Liver (tissue), 9 donors: ENCODE data around the gene P2RY14. TPM values are rescaled to one million over a fixed set of nuclear protein-coding genes. Genes with fewer than 3 reads are reported as not detected.

ENCODE experiments used
- DNase-seq: peaks from one replicate; pipeline ENCODE4 v3.0.0-alpha.2; 2017; ENCODE audit warnings: low spot score
- H3K27ac ChIP-seq, 2 donors: one replicate each; pipeline ENCODE4 v1.7.0; 2013; ENCODE audit warnings: inconsistent platforms in 2 of 2, low read length in 2 of 2, control low read depth in 1 of 2, low read depth in 1 of 2, mild to moderate bottlenecking in 1 of 2
- H3K27me3 ChIP-seq, 4 donors: one replicate each; pipeline versions ENCODE4 v1.6.1 to v1.7.0; 2013; ENCODE audit warnings: low read length in 3 of 4, inconsistent platforms in 1 of 4, mild to moderate bottlenecking in 1 of 4, moderate library complexity in 1 of 4; ENCODE audit not compliant: control insufficient read depth in 4 of 4, insufficient read depth in 4 of 4
- H3K36me3 ChIP-seq, 4 donors: one replicate each; pipeline versions ENCODE4 v1.6.1 to v1.7.0; 2013; ENCODE audit warnings: low read length in 3 of 4, mild to moderate bottlenecking in 3 of 4, low read depth in 1 of 4, moderate library complexity in 1 of 4; ENCODE audit not compliant: control insufficient read depth in 4 of 4, insufficient read depth in 3 of 4
- H3K4me1 ChIP-seq, 4 donors: one replicate each; pipeline versions ENCODE4 v1.6.1 to v1.7.0; 2013; ENCODE audit warnings: low read length in 3 of 4, mild to moderate bottlenecking in 3 of 4, moderate library complexity in 1 of 4; ENCODE audit not compliant: control insufficient read depth in 4 of 4, insufficient read depth in 4 of 4
- H3K4me3 ChIP-seq, 3 donors: one replicate each; pipeline versions ENCODE4 v1.6.1 to v1.7.0; 2013; ENCODE audit warnings: low read length in 3 of 3, control low read depth in 1 of 3, low read depth in 1 of 3, mild to moderate bottlenecking in 1 of 3
- H3K9ac ChIP-seq, 2 donors: one replicate each; pipeline ENCODE4 v1.7.0; 2013; ENCODE audit warnings: low read length in 2 of 2, mild to moderate bottlenecking in 2 of 2, moderate library complexity in 2 of 2, control low read depth in 1 of 2, low read depth in 1 of 2
- H3K9me3 ChIP-seq, 4 donors: one replicate each; pipeline versions ENCODE4 v1.6.1 to v1.7.0; 2013; ENCODE audit warnings: low read length in 3 of 4; ENCODE audit not compliant: control insufficient read depth in 4 of 4
- ATF3 ChIP-seq: IDR thresholded peaks from 2 replicates; pipeline ENCODE4 v1.6.1; 2016; ENCODE audit warnings: antibody characterized with exemption
- CTCF ChIP-seq: fragments of 150-350 bp; IDR thresholded peaks from 2 replicates; pipeline ENCODE4 v1.5.1; 2017; ENCODE audit warnings: improper control_type of control experiment, low read depth, low read length; ENCODE audit not compliant: missing input control
- EGR1 ChIP-seq, 2 donors: IDR thresholded peaks; 2 replicates each; pipeline ENCODE4 v1.6.1; 2016 to 2018; ENCODE audit warnings: antibody characterized with exemption in 2 of 2, low read depth in 2 of 2
- FOXA1 ChIP-seq: IDR thresholded peaks from 2 replicates; pipeline ENCODE4 v1.6.1; 2016; ENCODE audit warnings: antibody characterized with exemption
- FOXA2 ChIP-seq: IDR thresholded peaks from 2 replicates; pipeline ENCODE4 v1.6.1; 2016; ENCODE audit warnings: antibody characterized with exemption
- GABPA ChIP-seq, 2 donors: IDR thresholded peaks in 1 of 2; conservative IDR thresholded peaks in 1 of 2; 2 replicates each; pipeline ENCODE4 v1.6.1; 2016; ENCODE audit warnings: antibody characterized with exemption in 2 of 2, mild to moderate bottlenecking in 1 of 2, moderate library complexity in 1 of 2
- HNF4G ChIP-seq: IDR thresholded peaks from 2 replicates; pipeline ENCODE4 v1.6.1; 2016; ENCODE audit warnings: antibody characterized with exemption
- MAX ChIP-seq: IDR thresholded peaks from 2 replicates; pipeline ENCODE4 v1.6.1; 2016; ENCODE audit warnings: antibody characterized with exemption
- RAD21 ChIP-seq, 2 donors: IDR thresholded peaks; 2 replicates each; pipeline ENCODE4 v1.6.1; 2016; ENCODE audit warnings: antibody characterized with exemption in 2 of 2, mild to moderate bottlenecking in 2 of 2
- REST ChIP-seq: IDR thresholded peaks from 2 replicates; pipeline ENCODE4 v1.6.1; 2016; ENCODE audit warnings: antibody characterized with exemption, mild to moderate bottlenecking
- SP1 ChIP-seq: IDR thresholded peaks from 2 replicates; pipeline ENCODE4 v1.6.1; 2018; ENCODE audit warnings: antibody characterized with exemption, mild to moderate bottlenecking
- TAF1 ChIP-seq: conservative IDR thresholded peaks from 2 replicates; pipeline ENCODE4 v1.6.1; 2016; ENCODE audit warnings: antibody characterized with exemption, mild to moderate bottlenecking
- ZBTB33 ChIP-seq: IDR thresholded peaks from 2 replicates; pipeline ENCODE4 v1.6.1; 2016; ENCODE audit warnings: antibody characterized with exemption
- WGBS: extraction: QIAGEN DNeasy Blood & Tissue Kit; methylation state at CpG from one replicate; pipeline ENCODE4 v1.1.7; 2013; 5-methylcytosine and 5-hydroxymethylcytosine counted together
- polyA plus RNA-seq, 2 donors: library from polyadenylated mRNA; stranded (reverse) in 1 of 2; unstranded in 1 of 2; fragments of 200-250 nt in 1 of 2; fragments of >200 nt in 1 of 2; fragmentation: Nextera tagmentation in 1 of 2; extraction: Ambion mirVana in 1 of 2; gene quantifications; one replicate each; pipeline versions ENCODE4 v1.2.1 to v1.2.3, GENCODE V29; 2013 to 2015
- total RNA-seq, 2 donors: library from RNA; depleted of rRNA; stranded (reverse); fragments of >200 nt; gene quantifications; one replicate each; pipeline ENCODE4 v1.2.3, GENCODE V29; 2014
- donor health status: healthy.
- donor health status: healthy.
- donor health status: healthy.
- donor health status: healthy.
- donor health status: healthy.

P2RY14 gene
- total and polyA plus RNA-seq, 4 donors = 0.10 to 0.37 (median 0.22) TPM

- Histone ChIP-seq H3K36me3 (no peaks in the 10 kb centered on the region), H3K4me3 (no peak overlapping the region), H3K27me3 (no peaks in the 10 kb centered on the region), H3K9me3 (no peaks in the 10 kb centered on the region), H3K4me1 (no peaks in the 10 kb centered on the region), H3K9ac (no peak overlapping the region), H3K27ac (no peak overlapping the region)
- no peak for DNase-seq
- TF ChIP-seq SP1 (no peak), EGR1 (IDR thresholded peaks at IDR 0.05; ENCODE audit: low read depth in 2 of 2) (no peak), TAF1 (no peak), FOXA2 (no peak), ZBTB33 (no peak), CTCF (no peak), GABPA (IDR thresholded peaks at IDR 0.05 in 1 of 2, conservative IDR thresholded peaks at IDR 0.05 in 1 of 2) (no peak), MAX (no peak), FOXA1 (no peak)
- 78% methylated on average over 2 of the region's 2 CpGs for WGBS
These were observed 42.0 kb downstream of the P2RY14 start for GRCh38 chr3:151236316-151236715.

- Histone ChIP-seq H3K36me3 (no peaks in the 10 kb centered on the region), H3K27me3 (no peaks in the 10 kb centered on the region), H3K27ac (no peak overlapping the region), H3K4me3 (no peak overlapping the region), H3K4me1 (no peaks in the 10 kb centered on the region), H3K9me3 (no peaks in the 10 kb centered on the region), H3K9ac (no peak overlapping the region)
- DNase-seq = no peak
- no peak for TF ChIP-seq GABPA (IDR thresholded peaks at IDR 0.05 in 1 of 2, conservative IDR thresholded peaks at IDR 0.05 in 1 of 2)
- no peak for TF ChIP-seq FOXA1
- TF ChIP-seq SP1 = no peak
- no peak for TF ChIP-seq FOXA2
- no peak for TF ChIP-seq HNF4G
- TF ChIP-seq ATF3 = no peak
- TF ChIP-seq REST = no peak
- no peak for TF ChIP-seq RAD21 (IDR thresholded peaks at IDR 0.05)
- TF ChIP-seq MAX = no peak
- no peak for TF ChIP-seq TAF1
- WGBS = 90% methylated on average over 6 of the region's 6 CpGs
These were observed 43.5 kb downstream of the P2RY14 start for GRCh38 chr3:151234825-151235224.
